Progenitor cell of endocrine pancreas (in vitro differentiated cells): Measurements from ENCODE around the gene PON1. TPM values are rescaled to one million over a fixed set of nuclear protein-coding genes. Genes with fewer than 3 reads are reported as not detected.

Source experiments
- DNase-seq: peaks from one replicate; pipeline ENCODE4 v3.0.0; 2021; ENCODE audit warnings: low spot score; ENCODE audit not compliant: unreplicated experiment
- H3K27ac Mint-ChIP-seq: 2 replicates; pipeline ENCODE4 v1.8.0; 2021; ENCODE audit warnings: mild to moderate bottlenecking, moderate library complexity, mixed read lengths
- H3K27me3 Mint-ChIP-seq: 2 replicates; pipeline ENCODE4 v1.8.0; 2021; ENCODE audit warnings: mixed read lengths
- H3K36me3 Mint-ChIP-seq: 2 replicates; pipeline ENCODE4 v1.8.0; 2022; ENCODE audit warnings: mixed read lengths; ENCODE audit not compliant: insufficient read depth
- H3K4me1 Mint-ChIP-seq: 2 replicates; pipeline ENCODE4 v1.8.0; 2021; ENCODE audit warnings: low read depth, mixed read lengths
- H3K4me3 Mint-ChIP-seq: 2 replicates; pipeline ENCODE4 v1.8.0; 2021; ENCODE audit warnings: low read depth, mild to moderate bottlenecking, moderate library complexity, mixed read lengths
- H3K9me3 Mint-ChIP-seq: 2 replicates; pipeline ENCODE4 v1.8.0; 2021; ENCODE audit warnings: low read depth, mixed read lengths
- total RNA-seq: library from RNA; stranded (reverse); gene quantifications from 2 replicates; pipeline ENCODE4 v1.2.1, GENCODE V29; 2021
- TF ChIP-seq, protein P1 (sequence below): fragments of 200-600 bp; sonication (generic); IDR thresholded peaks from one replicate; pipeline ENCODE4 v1.5.0; 2021; ENCODE audit warnings: antibody characterized with exemption, mild to moderate bottlenecking; ENCODE audit not compliant: unreplicated experiment

PON1 gene
- total RNA-seq, 1 donor from 2014 or later, result 0.91 TPM

DNA sequence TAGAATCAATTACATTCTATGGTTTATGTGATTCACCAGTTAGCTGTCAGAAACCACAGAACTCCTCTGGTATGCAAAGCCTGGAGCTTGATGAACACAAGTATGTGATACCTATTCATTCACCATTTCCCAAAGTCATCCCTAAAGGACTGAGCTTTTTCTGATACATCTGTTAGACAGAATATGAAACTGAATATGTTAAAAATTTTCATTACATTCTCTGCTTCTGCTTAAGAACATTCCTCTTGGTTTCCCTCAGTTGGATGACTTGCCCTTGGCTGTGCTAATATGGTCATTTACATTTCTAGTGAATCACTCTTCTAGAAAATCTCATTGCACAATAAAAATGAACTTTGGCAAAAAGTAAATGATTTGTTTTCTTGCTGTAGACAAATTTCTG is 10.8 kb upstream of the PON1 start:
- H3K4me3 Mint-ChIP-seq, result no peak overlapping the region
- DNase-seq, result no peak
- no peaks in the 10 kb centered on the region for H3K27me3 Mint-ChIP-seq
- TF ChIP-seq, protein P1, sequence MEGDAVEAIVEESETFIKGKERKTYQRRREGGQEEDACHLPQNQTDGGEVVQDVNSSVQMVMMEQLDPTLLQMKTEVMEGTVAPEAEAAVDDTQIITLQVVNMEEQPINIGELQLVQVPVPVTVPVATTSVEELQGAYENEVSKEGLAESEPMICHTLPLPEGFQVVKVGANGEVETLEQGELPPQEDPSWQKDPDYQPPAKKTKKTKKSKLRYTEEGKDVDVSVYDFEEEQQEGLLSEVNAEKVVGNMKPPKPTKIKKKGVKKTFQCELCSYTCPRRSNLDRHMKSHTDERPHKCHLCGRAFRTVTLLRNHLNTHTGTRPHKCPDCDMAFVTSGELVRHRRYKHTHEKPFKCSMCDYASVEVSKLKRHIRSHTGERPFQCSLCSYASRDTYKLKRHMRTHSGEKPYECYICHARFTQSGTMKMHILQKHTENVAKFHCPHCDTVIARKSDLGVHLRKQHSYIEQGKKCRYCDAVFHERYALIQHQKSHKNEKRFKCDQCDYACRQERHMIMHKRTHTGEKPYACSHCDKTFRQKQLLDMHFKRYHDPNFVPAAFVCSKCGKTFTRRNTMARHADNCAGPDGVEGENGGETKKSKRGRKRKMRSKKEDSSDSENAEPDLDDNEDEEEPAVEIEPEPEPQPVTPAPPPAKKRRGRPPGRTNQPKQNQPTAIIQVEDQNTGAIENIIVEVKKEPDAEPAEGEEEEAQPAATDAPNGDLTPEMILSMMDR, result no peak
- no peaks in the 10 kb centered on the region for H3K36me3 Mint-ChIP-seq
- H3K4me1 Mint-ChIP-seq, result no peaks in the 10 kb centered on the region
- no peak overlapping the region for H3K27ac Mint-ChIP-seq
- H3K9me3 Mint-ChIP-seq, result no peaks in the 10 kb centered on the region

DNA sequence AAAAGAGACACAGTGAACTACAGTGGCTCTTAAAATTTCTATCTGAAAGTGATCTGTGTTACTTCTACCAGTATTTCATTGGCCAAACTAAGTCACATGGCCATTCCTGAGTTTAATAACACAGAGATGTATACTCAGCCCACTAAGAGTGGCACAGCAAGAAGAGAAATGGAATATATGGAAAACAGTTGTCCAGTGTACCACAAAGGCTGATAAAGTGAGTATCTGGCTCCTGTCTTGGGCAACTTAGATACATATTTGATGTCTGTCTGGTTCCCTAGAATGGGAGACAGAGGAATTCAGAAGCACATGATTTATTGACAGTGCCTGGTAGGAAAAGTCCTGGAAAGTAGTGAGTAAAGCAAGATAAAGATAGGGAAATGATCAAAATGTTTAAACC is 10.1 kb upstream of the PON1 start:
- H3K4me3 Mint-ChIP-seq, result no peak overlapping the region
- no peak overlapping the region for H3K27ac Mint-ChIP-seq
- no peaks in the 10 kb centered on the region for H3K9me3 Mint-ChIP-seq
- TF ChIP-seq, protein P1, result no peak
- DNase-seq, result no peak
- H3K4me1 Mint-ChIP-seq, result no peaks in the 10 kb centered on the region
- H3K27me3 Mint-ChIP-seq, result no peaks in the 10 kb centered on the region
- no peaks in the 10 kb centered on the region for H3K36me3 Mint-ChIP-seq

DNA sequence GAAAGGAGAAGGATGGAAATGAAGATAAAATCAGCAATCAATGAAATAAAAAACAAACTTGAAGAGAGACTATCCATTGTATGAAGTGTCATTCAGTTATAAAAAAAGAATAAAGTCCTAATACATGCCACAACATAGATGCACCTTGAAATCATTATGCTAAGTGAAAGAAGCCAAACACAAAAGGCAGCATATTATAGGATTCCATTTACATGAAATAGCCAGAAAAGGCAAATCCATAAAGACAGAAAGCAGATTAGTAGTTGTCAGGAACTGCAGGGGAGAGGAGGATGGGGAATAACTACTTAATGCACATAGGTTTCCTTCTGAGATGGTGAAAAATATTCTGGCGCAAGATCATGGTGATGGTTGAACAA is 6.6 kb upstream of the PON1 start:
- Mint-ChIP-seq H3K36me3 (no peaks in the 10 kb centered on the region), H3K4me3 (no peak overlapping the region), H3K9me3 (peaks cover 3% of the 10 kb centered on the region), H3K4me1 (no peaks in the 10 kb centered on the region), H3K27ac (no peak overlapping the region), H3K27me3 (peaks cover 4% of the 10 kb centered on the region)
- TF ChIP-seq, protein P1, result no peak
- DNase-seq, result no peak

DNA sequence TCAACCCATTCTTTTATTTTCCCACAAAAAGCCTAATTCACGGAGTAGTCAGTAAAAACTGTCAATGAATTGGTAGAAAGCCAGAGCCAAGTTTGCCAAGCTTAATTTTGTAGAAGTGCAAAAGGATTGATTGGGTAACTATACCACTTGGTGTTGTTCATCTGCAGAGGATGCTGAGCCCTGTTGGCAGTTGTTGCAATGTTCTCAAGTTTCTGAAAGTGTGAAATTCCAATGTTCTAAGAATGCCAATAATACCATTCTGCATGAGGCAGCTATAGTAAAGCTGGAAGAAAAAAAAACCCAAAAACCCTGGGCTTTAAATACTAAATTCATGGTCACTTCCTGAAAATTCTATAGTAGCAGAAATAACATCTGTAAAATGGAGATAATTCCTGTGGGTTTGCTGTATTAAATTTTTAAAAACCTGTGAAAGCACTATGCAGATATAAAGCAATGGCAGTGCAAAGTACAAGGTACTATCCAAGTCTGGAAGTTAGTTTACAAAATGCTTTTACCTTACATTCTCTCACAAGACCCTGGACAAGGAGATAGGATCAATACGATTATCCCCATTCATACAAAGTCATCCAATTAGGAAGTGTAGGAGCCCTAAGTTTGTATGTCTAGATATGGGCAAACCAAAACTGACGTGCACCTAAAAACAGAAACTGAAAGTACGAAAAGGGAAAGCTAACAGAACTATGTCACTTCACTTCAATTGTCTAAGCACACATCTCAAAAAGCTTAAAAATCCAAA is 6.0 kb upstream of the PON1 start:
- Mint-ChIP-seq H3K27ac (no peak overlapping the region), H3K27me3 (peaks cover 10% of the 10 kb centered on the region), H3K9me3 (peaks cover 3% of the 10 kb centered on the region), H3K4me1 (no peaks in the 10 kb centered on the region), H3K36me3 (no peaks in the 10 kb centered on the region), H3K4me3 (no peak overlapping the region)
- TF ChIP-seq, protein P1, result no peak
- no peak for DNase-seq

DNA sequence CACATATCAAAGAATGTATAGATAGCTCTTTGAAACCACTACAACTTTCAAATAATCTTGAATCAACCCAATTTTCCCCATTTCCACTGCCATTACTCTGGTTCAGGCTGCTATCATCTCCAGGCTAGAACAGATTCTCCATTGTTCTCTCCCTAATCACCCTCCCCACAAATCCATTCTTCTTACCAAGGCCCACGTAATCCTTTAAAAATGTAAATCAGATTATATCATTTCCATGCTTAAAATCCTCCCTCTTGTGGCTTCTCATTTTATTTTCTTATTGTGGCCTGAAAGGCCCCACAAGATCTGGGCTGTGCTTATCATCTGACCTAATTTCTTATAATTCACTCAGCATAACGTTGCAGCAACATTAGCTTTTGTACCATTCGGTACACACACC is 3.0 kb upstream of the PON1 start:
- H3K9me3 Mint-ChIP-seq, result peaks cover 3% of the 10 kb centered on the region
- TF ChIP-seq, protein P1, result no peak
- DNase-seq, result no peak
- H3K27me3 Mint-ChIP-seq, result peaks cover 21% of the 10 kb centered on the region
- no peaks in the 10 kb centered on the region for H3K36me3 Mint-ChIP-seq
- no peak overlapping the region for H3K4me3 Mint-ChIP-seq
- H3K27ac Mint-ChIP-seq, result no peak overlapping the region
- no peaks in the 10 kb centered on the region for H3K4me1 Mint-ChIP-seq
